ENCODE results near the gene UBL7. TPM values are rescaled to one million over a fixed set of nuclear protein-coding genes. Genes with fewer than 3 reads are reported as not detected.

UBL7 gene
- total RNA-seq, 2 experiments from 2014 or later = 29.5 to 44.1 TPM

DNA sequence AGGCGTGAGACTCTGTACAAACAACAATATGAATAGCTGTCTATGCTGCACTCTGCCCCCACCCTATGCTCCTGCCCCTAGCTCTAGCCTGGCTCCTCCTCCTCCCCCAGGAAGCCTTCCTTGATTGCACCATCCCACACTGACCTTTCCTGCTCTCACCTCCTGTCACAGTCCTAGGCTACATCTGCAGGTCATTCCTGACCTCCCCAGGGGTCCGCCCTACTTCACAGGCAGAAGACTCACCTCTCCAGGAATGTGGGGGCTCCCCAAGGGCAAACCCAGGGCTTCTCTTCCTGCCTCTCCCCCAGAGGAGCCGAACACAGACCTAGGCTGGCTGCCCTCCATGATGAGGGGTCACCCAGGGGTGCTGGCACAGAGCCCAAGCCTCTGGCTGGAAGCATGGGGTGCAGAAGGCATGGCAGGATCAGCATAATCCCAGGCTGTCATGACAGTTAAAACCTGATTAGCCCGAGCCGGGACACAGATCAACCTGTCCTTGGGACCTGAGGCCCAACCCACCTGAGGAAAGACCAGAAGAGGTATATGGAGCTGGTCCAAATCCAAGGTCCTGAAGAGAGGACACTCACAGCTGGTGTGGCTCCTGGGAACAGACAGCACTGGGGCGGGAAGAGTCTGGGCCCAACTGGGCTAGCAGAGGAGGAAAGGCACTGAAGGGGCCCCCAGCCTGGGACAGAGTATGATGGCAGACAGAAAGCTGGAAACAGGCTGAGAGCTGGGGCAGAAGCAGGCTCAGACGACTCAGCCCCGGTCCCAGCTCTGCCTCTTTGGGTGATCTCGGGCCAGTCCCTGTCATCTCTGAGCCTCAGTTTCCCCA is 33.1 kb downstream of the UBL7 start:
- Histone ChIP-seq H3K27ac (ENCODE audit: low read depth, low read length, poor library complexity, severe bottlenecking) (no peak overlapping the region), H3K79me2 (ENCODE audit: insufficient read depth, low read depth, low read length) (no peaks in the 10 kb centered on the region), H3K9me2 (ENCODE audit: insufficient read depth, low read length) (no peaks in the 10 kb centered on the region), H3K9me3 (ENCODE audit: low read length) (no peaks in the 10 kb centered on the region), H2AFZ (ENCODE audit: low read length) (no peak overlapping the region), H3K4me3 (ENCODE audit: low read depth, low read length, poor library complexity, severe bottlenecking) (no peak overlapping the region), H3K36me3 (ENCODE audit: insufficient read depth, low read length) (no peaks in the 10 kb centered on the region), H3K4me1 (ENCODE audit: insufficient read depth, low read length, poor library complexity, severe bottlenecking) (peaks cover 34% of the 10 kb centered on the region), H3K4me2 (ENCODE audit: low read length) (no peak overlapping the region), H4K20me1 (ENCODE audit: insufficient read depth, low read length) (no peaks in the 10 kb centered on the region)
- BruUV-seq (replicated peaks) = no TSS peak
- TF ChIP-seq CTCF (conservative IDR thresholded peaks at IDR 0.05; ENCODE audit: low read length) (no peak), EZH2phosphoT487 (IDR thresholded peaks at IDR 0.05; ENCODE audit: borderline replicate concordance, low read depth, low read length) (no peak)
- CTCF ChIA-PET (ENCODE audit: unreplicated experiment) = interaction anchor here (0.6 kb wide), 1 partner anchor 370 kb away, joined by 4 read pairs; no protein-coding TSS in a partner anchor
- intact Hi-C loops (cut with micrococcal nuclease; ENCODE audit: unreplicated experiment) = no loop called here
- POLR2A ChIA-PET = interaction anchor here (1.0 to 1.4 kb wide), 2 partner anchors 12 to 24 kb away, joined by 3 to 4 read pairs; no protein-coding TSS in a partner anchor
- no peak for DNase-seq (ENCODE audit: low spot score)

- Histone ChIP-seq H3K9me2 (ENCODE audit: insufficient read depth, low read length) (no peaks in the 10 kb centered on the region), H3K4me1 (ENCODE audit: insufficient read depth, low read length, poor library complexity, severe bottlenecking) (peaks cover 27% of the 10 kb centered on the region), H2AFZ (ENCODE audit: low read length) (no peak overlapping the region), H3K27ac (ENCODE audit: low read depth, low read length, poor library complexity, severe bottlenecking) (no peak overlapping the region), H4K20me1 (ENCODE audit: insufficient read depth, low read length) (no peaks in the 10 kb centered on the region), H3K9me3 (ENCODE audit: low read length) (no peaks in the 10 kb centered on the region), H3K4me3 (ENCODE audit: low read depth, low read length, poor library complexity, severe bottlenecking) (no peak overlapping the region), H3K36me3 (ENCODE audit: insufficient read depth, low read length) (no peaks in the 10 kb centered on the region), H3K79me2 (ENCODE audit: insufficient read depth, low read depth, low read length) (no peaks in the 10 kb centered on the region), H3K4me2 (ENCODE audit: low read length) (no peak overlapping the region)
- BruUV-seq (replicated peaks) = no TSS peak
- TF ChIP-seq CTCF (conservative IDR thresholded peaks at IDR 0.05; ENCODE audit: low read length) (no peak), EZH2phosphoT487 (IDR thresholded peaks at IDR 0.05; ENCODE audit: borderline replicate concordance, low read depth, low read length) (no peak)
- ChIA-PET CTCF (ENCODE audit: unreplicated experiment) (interaction anchor here (0.6 kb wide), 1 partner anchor 369 kb away, joined by 4 read pairs; no protein-coding TSS in a partner anchor), POLR2A (interaction anchor here (1.4 kb wide), 1 partner anchor 23 kb away, joined by 4 read pairs; no protein-coding TSS in a partner anchor)
- intact Hi-C loops (cut with micrococcal nuclease; ENCODE audit: unreplicated experiment) = no loop called here
- no peak for DNase-seq (ENCODE audit: low spot score)
These were observed 34.3 kb downstream of the UBL7 start for GRCh38 chr15:74426404-74427281.
